Uterus (tissue), 2 donors: ENCODE measurements around the gene CDC42BPA.
"Not testable (repeated sequence)": the region's sequence is repeated elsewhere in the genome, so short reads cannot be mapped to it uniquely, and the experiment has no call there.

Experiments used
- CTCF ChIP-seq, 4 experiments: fragments of 200-600 bp in 2 of 4; fragments of 450-650 bp in 2 of 4; sonication (generic) in 2 of 4; IDR thresholded peaks; one replicate each; pipeline ENCODE4 v1.5.1; 2016 to 2019; ENCODE audit warnings: antibody characterized with exemption in 4 of 4, mild to moderate bottlenecking in 2 of 4, moderate library complexity in 1 of 4
- POLR2A ChIP-seq, 2 donors: fragments of 450-650 bp; IDR thresholded peaks; one replicate each; pipeline ENCODE4 v1.6.1; 2016; ENCODE audit warnings: antibody characterized with exemption in 2 of 2, mild to moderate bottlenecking in 1 of 2, moderate library complexity in 1 of 2

GRCh38 chr1:227336136-227336535 is 17.8 kb upstream of the CDC42BPA start:
- TF ChIP-seq CTCF, POLR2A (IDR thresholded peaks at IDR 0.05): not testable (repeated sequence)
